ENCODE measurements around the gene PDCD4. TPM values are rescaled to one million over a fixed set of nuclear protein-coding genes. Genes with fewer than 3 reads are reported as not detected.

The PDCD4 gene
- total and polyA plus RNA-seq, 4 donors = 14.7 to 94.4 (median 25.1) TPM

- WGBS = 74% methylated on average over 4 of the region's 4 CpGs
- Histone ChIP-seq H3K27me3 (ENCODE audit: control insufficient read depth in 4 of 4, insufficient read depth in 4 of 4, low read length in 3 of 4) (no peaks in the 10 kb centered on the region), H3K4me3 (ENCODE audit: low read depth in 1 of 3, low read length in 3 of 3) (no peak overlapping the region), H3K27ac (ENCODE audit: low read depth in 1 of 2, low read length in 2 of 2) (no peak overlapping the region), H3K9me3 (ENCODE audit: control insufficient read depth in 4 of 4, low read length in 3 of 4) (no peaks in the 10 kb centered on the region), H3K9ac (ENCODE audit: low read depth in 1 of 2, low read length in 2 of 2) (no peak overlapping the region), H3K4me1 (ENCODE audit: control insufficient read depth in 4 of 4, insufficient read depth in 4 of 4, low read length in 3 of 4) (no peaks in the 10 kb centered on the region), H3K36me3 (ENCODE audit: control insufficient read depth in 4 of 4, insufficient read depth in 3 of 4, low read depth in 1 of 4, low read length in 3 of 4) (no peaks in the 10 kb centered on the region)
- TF ChIP-seq FOXA2 (IDR thresholded peaks at IDR 0.05) = no peak
- DNase-seq (ENCODE audit: low spot score) = no peak
Measured at GRCh38 chr10:110947061-110947595, 75.4 kb downstream of the PDCD4 start.

Other genes with a start within 250 kb of the PDCD4 start
- gene RBM20, start 227.6 kb upstream of the PDCD4 start, total RNA-seq = under 1 TPM; 0.05 to 0.08 TPM
- gene RBM20, start 227.6 kb upstream of the PDCD4 start, polyA plus RNA-seq = under 1 TPM in 1 of 2 donors, not detected in 1; 0.03 TPM
- 10 to 100 TPM; 10.4 to 11.0 TPM for gene BBIP1, start 47.3 kb downstream of the PDCD4 start, total RNA-seq
- gene BBIP1, start 47.3 kb downstream of the PDCD4 start, polyA plus RNA-seq = 10 to 100 TPM; 11.3 to 15.8 TPM
- 10 to 100 TPM; 23.2 to 33.7 TPM for gene SHOC2, start 47.7 kb downstream of the PDCD4 start, total RNA-seq
- 10 to 100 TPM in 1 of 2 donors, 1 to 10 TPM in 1; 7.8 to 12.7 TPM for gene SHOC2, start 47.7 kb downstream of the PDCD4 start, polyA plus RNA-seq
- gene ADRA2A, start 205.1 kb downstream of the PDCD4 start, total RNA-seq = under 1 TPM; 0.19 to 0.50 TPM
- gene ADRA2A, start 205.1 kb downstream of the PDCD4 start, polyA plus RNA-seq = under 1 TPM; 0.15 to 0.47 TPM

Measured in liver (tissue), 9 donors.